Mucosa of descending colon (tissue), 3 donors: ENCODE results near the gene ZFYVE19. TPM values are rescaled to one million over a fixed set of nuclear protein-coding genes. Genes with fewer than 3 reads are reported as not detected.

Source experiments
- ATAC-seq: fragments of 200-7000 bp; cut with Tn5 transposase; one replicate; pipeline ENCODE4 v1.9.1; 2020; ENCODE audit warnings: mild to moderate bottlenecking, moderate library complexity
- DNase-seq, 3 donors: peaks; one replicate each; pipeline ENCODE4 v3.0.0-alpha.2; 2020
- H3K36me3 ChIP-seq: fragments of 200-600 bp; one replicate; pipeline ENCODE4 v1.8.0; 2021; ENCODE audit warnings: low read depth, mild to moderate bottlenecking
- H3K4me1 ChIP-seq: fragments of 200-600 bp; one replicate; pipeline ENCODE4 v1.8.0; 2021; ENCODE audit warnings: low read depth, mild to moderate bottlenecking
- H3K4me3 ChIP-seq: fragments of 200-600 bp; one replicate; pipeline ENCODE4 v1.8.0; 2021; ENCODE audit warnings: mild to moderate bottlenecking
- H3K9me3 ChIP-seq: fragments of 200-600 bp; one replicate; pipeline ENCODE4 v1.8.0; 2021; ENCODE audit warnings: mild to moderate bottlenecking
- intact Hi-C, 2 donors: fragments of 100-400 bp; cut with DNase I in 1 of 2; cut with micrococcal nuclease in 1 of 2; formaldehyde crosslinking; loops; one replicate each; pipeline versions ENCODE4 v1.11.0 to v1.11.1; 2022; cut with DNase I, micrococcal nuclease
- total RNA-seq, 3 donors: library from RNA; stranded (reverse); fragmentation: NEBNext Ultra II Directional in 2 of 3; extraction: Animal tissue kit (Norgen Biotek cat#: 25700) in 2 of 3; gene quantifications; one replicate each; pipeline versions ENCODE4 v1.2.1 to v1.2.4, GENCODE V29; 2021 to 2023
- TF ChIP-seq, protein P1 (sequence below): fragments of 200-600 bp; IDR thresholded peaks from one replicate; pipeline ENCODE4 v1.8.0; 2022; ENCODE audit warnings: antibody characterized with exemption, mild to moderate bottlenecking
- donor health status: DM: no; HTN: no; CAD: no; lungs with moderate emphysema.
- donor health status: DM: no; HTN: no; CAD: no.
- donor health status: DM: no; HTN: yes; CAD: no.

Gene ZFYVE19
- total RNA-seq, 3 donors from 2014 or later = 22.2 to 37.5 (median 36.5) TPM

DNA sequence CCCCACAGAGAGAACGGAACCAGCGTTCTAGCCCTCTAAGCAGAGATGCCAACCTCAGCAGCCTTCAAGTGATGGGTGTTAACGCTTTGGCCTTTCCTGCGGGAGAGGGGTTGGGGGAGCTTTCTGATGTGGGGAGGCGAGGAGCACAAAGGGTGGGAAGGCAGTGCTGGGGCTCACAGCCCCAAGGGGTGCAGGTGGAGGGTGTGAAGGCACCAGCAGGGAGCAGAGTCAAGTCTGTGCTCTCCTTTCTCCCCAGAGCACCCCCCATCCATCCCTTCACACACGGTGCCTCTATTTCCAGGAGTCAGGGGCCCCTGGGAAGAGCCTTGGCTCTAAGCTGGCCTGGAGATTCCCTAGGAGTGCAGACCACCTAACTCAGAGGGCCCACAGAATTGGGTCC, 33.0 kb upstream of the ZFYVE19 start:
- TF ChIP-seq, protein P1, sequence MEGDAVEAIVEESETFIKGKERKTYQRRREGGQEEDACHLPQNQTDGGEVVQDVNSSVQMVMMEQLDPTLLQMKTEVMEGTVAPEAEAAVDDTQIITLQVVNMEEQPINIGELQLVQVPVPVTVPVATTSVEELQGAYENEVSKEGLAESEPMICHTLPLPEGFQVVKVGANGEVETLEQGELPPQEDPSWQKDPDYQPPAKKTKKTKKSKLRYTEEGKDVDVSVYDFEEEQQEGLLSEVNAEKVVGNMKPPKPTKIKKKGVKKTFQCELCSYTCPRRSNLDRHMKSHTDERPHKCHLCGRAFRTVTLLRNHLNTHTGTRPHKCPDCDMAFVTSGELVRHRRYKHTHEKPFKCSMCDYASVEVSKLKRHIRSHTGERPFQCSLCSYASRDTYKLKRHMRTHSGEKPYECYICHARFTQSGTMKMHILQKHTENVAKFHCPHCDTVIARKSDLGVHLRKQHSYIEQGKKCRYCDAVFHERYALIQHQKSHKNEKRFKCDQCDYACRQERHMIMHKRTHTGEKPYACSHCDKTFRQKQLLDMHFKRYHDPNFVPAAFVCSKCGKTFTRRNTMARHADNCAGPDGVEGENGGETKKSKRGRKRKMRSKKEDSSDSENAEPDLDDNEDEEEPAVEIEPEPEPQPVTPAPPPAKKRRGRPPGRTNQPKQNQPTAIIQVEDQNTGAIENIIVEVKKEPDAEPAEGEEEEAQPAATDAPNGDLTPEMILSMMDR = no peak
- H3K4me1 ChIP-seq = peaks cover 20% of the 10 kb centered on the region
- H3K4me3 ChIP-seq = no peak overlapping the region
- H3K36me3 ChIP-seq = peaks cover 7% of the 10 kb centered on the region
- DNase-seq (peak in 1 of 3 donors; percentile 18), ATAC-seq (no peak)
- H3K9me3 ChIP-seq = no peaks in the 10 kb centered on the region
- intact Hi-C loops = no loop called here

DNA sequence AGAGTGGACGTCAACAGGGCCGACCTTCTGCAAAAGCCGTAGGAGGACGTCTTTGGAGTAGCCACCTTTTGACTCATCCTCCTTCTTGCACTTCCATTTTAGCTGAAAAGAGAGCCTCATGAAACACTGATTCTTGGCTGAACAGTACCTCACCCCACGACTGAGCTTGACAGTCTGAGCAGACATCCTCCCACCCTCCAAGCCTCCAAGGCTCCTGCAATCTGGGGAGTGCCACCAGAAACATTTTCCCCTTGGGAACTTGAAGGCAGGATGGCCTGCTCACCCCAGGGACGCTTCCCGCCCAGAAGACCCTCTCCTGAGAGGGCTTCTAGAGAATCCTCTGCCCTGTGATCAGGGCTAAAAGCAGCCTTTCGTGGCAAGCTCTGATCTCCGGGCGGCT, 31.9 kb upstream of the ZFYVE19 start:
- TF ChIP-seq, protein P1 = no peak
- Histone ChIP-seq H3K36me3 (peaks cover 7% of the 10 kb centered on the region), H3K4me1 (peaks cover 9% of the 10 kb centered on the region), H3K9me3 (no peaks in the 10 kb centered on the region), H3K4me3 (no peak overlapping the region)
- ATAC-seq (no peak), DNase-seq (peak in 1 of 3 donors; percentile 15)
- intact Hi-C loops = no loop called here

DNA sequence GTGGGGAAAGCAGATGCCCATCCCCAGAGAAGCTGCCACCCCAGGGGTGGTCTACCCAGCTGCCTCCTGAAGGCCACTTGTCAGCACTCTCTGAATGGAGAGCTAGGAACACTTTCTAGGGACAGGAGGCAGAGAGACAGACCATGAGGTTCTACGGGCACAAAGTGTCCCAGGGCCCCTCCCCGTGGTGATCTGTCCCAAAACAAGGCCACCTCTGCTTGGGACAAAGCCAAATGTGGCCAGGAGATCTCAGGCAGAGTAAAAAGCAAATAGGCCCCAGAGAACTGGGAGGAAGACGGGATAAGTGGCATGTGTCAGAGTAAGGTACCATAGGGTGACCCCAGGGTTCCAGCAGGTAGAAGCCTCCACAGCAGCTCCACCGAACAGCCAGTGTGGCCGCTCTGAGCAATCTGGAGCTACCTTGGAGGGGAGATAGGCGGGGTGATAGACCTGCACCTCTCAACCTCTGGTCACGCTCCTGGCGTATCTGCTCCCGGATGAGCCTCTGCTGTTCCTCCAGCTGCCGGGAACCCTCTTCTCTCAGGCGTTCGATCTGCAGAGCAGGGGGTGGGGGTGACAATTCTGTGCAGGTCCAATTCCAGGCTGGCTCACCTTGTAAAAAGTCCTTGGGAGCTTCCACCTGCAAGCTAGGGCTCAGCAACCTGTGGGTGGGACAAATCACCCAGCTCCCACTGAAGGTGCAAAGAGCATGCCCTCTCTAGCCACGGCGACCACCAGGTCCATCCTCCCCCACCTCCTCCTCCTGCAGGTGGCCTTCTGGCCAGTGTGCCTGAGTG, 31.0 kb upstream of the ZFYVE19 start:
- Histone ChIP-seq H3K4me1 (no peaks in the 10 kb centered on the region), H3K4me3 (no peak overlapping the region), H3K9me3 (no peaks in the 10 kb centered on the region), H3K36me3 (peaks cover 7% of the 10 kb centered on the region)
- DNase-seq (peak in 2 of 3 donors; percentile 17 to 20), ATAC-seq (no peak)
- intact Hi-C loops = loop anchor here in 1 of 2 donors (1.0 kb wide), 1 partner anchor 25 kb away; no protein-coding TSS in a partner anchor
- TF ChIP-seq, protein P1 = no peak

DNA sequence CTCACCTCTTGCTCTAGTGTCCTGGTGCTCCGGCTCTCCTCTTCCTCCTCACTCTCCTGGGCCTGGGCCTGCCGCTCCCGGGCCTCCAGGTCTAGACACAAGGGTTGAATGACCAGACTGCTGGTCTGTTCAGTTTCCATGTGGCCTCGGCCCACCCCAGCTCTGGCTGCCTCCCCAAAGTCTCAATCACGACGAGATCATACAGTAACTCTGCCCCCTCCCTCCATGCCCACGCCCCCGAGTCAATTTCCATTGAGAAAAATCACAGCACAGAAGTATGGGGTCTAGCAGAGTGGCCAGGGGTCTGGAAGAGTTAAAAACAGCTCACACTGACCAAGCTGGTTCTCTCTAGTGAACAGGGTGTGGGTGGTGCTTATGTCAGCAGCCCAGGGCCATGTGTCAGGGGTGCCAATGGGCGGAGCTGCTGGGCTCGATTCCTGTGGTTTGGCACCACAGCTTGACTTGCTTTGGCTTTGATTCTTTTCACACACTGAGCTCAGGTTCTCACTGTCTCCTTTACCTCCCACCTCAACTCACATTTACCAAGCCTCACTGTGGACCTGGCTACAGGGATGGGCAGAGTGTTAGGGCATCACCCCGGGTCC, 30.2 kb upstream of the ZFYVE19 start:
- no peaks in the 10 kb centered on the region for H3K4me1 ChIP-seq
- H3K9me3 ChIP-seq = no peaks in the 10 kb centered on the region
- ATAC-seq = peak; percentile 51
- no peak overlapping the region for H3K4me3 ChIP-seq
- intact Hi-C loops = loop anchor here in 1 of 2 donors (1.0 kb wide), 1 partner anchor 25 kb away; no protein-coding TSS in a partner anchor
- H3K36me3 ChIP-seq = peaks cover 7% of the 10 kb centered on the region
- TF ChIP-seq, protein P1 = no peak
- peak in 2 of 3 donors; percentile 26 to 51 for DNase-seq

DNA sequence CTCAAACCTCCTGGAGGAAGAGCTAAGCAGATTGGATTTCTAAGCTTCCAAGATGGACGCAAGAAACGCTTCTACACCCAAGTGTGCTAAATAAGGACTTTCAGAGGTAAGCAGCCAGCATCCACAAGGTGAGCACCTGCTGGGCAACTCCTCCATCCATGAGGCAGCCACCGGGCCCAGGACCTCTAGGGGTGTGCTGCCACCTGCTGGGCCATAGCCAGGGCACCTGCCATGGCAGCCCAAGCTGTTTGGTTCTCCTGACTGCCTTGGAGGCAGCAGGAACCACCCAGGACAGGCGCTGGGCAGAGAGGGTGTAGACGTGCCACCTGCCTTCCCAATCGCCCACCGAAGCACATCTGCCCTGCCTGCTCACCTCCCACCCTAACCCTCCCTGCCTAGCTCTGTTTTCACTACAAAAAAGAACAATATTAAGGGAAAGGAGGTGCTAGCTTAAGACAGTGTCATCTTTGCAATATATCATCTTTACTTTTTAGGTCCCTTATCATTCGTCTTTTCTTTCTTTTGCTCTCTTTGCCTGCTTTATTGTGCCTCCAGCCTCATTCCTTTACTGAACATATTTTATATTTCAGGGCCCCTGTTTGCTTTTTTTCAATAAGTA, 24.2 kb upstream of the ZFYVE19 start:
- Histone ChIP-seq H3K36me3 (peaks cover 3% of the 10 kb centered on the region), H3K9me3 (no peaks in the 10 kb centered on the region), H3K4me3 (no peak overlapping the region), H3K4me1 (peaks cover 15% of the 10 kb centered on the region)
- intact Hi-C loops = loop anchor here in 1 of 2 donors (10.0 kb wide), 1 partner anchor 88 kb away; the partner anchor contains the start of gene RAD51
- TF ChIP-seq, protein P1 = peak; percentile 73
- DNase-seq (peak; percentile 86 to 91 (median 91)), ATAC-seq (peak; percentile 92)
